DOHH2 (cell line): ENCODE data around the gene SSMEM1.

ENCODE experiments used
- H3F3A ChIP-seq: fragments of 200-600 bp; sonication (generic), shearing (Covaris generic); 2 replicates; pipeline ENCODE4 v1.6.0; 2016; ENCODE audit warnings: antibody characterized with exemption, mild to moderate bottlenecking; ENCODE audit not compliant: control insufficient read depth, insufficient read depth
- H3K27ac ChIP-seq: fragments of 200-600 bp; sonication (generic); 2 replicates; pipeline ENCODE4 v1.5.1; 2014; ENCODE audit warnings: low read depth, mild to moderate bottlenecking, low read length, moderate library complexity
- H3K27me3 ChIP-seq: fragments of 200-600 bp; sonication (generic); 2 replicates; pipeline ENCODE4 v1.6.1; 2014; ENCODE audit warnings: mild to moderate bottlenecking, low read length, mixed read lengths; ENCODE audit not compliant: control insufficient read depth
- H3K36me3 ChIP-seq: fragments of 200-600 bp; sonication (generic); 2 replicates; pipeline ENCODE4 v1.6.1; 2014; ENCODE audit warnings: mild to moderate bottlenecking, low read length, moderate library complexity, mixed read lengths; ENCODE audit not compliant: control insufficient read depth
- H3K4me1 ChIP-seq: fragments of 200-600 bp; sonication (generic); 2 replicates; pipeline ENCODE4 v1.6.1; 2014; ENCODE audit warnings: mild to moderate bottlenecking, low read length, mixed read lengths; ENCODE audit not compliant: control insufficient read depth
- H3K4me2 ChIP-seq: fragments of 200-600 bp; sonication (generic); 2 replicates; pipeline ENCODE4 v1.6.0; 2014; ENCODE audit warnings: mild to moderate bottlenecking, low read length, moderate library complexity
- H3K4me3 ChIP-seq: fragments of 200-600 bp; sonication (generic); 2 replicates; pipeline ENCODE4 v1.5.1; 2014; ENCODE audit warnings: mild to moderate bottlenecking, low read length, mixed read lengths
- H3K79me2 ChIP-seq: fragments of 200-600 bp; sonication (generic); 2 replicates; pipeline ENCODE4 v1.6.1; 2014; ENCODE audit warnings: mild to moderate bottlenecking, low read length, mixed read lengths; ENCODE audit not compliant: control insufficient read depth
- H3K9me2 ChIP-seq: fragments of 200-600 bp; sonication (generic); replicated peaks from 2 replicates; pipeline ENCODE4 v1.6.1; 2014; ENCODE audit warnings: mild to moderate bottlenecking, low read length, mixed read lengths; ENCODE audit not compliant: control insufficient read depth
- H3K9me3 ChIP-seq: fragments of 200-600 bp; sonication (generic); 2 replicates; pipeline ENCODE4 v1.6.1; 2014; ENCODE audit warnings: antibody characterized with exemption, low read length, mixed read lengths; ENCODE audit not compliant: control insufficient read depth, insufficient read depth
- H4K20me1 ChIP-seq: fragments of 200-600 bp; sonication (generic); 2 replicates; pipeline ENCODE4 v1.6.0; 2014; ENCODE audit warnings: low read depth, mild to moderate bottlenecking, antibody characterized with exemption, low read length, moderate library complexity; ENCODE audit not compliant: control insufficient read depth, insufficient read depth
- CTCF ChIP-seq: fragments of 200-600 bp; sonication (generic); IDR thresholded peaks from one replicate; pipeline ENCODE4 v1.5.1; 2014; ENCODE audit warnings: antibody characterized with exemption, mild to moderate bottlenecking, low read depth, low read length; ENCODE audit not compliant: poor library complexity, severe bottlenecking
- EZH2phosphoT487 ChIP-seq: fragments of 200-600 bp; sonication (generic); IDR thresholded peaks from 2 replicates; pipeline ENCODE4 v1.6.1; 2017; ENCODE audit warnings: borderline replicate concordance, mild to moderate bottlenecking, antibody characterized with exemption, low read length, moderate library complexity, mixed read lengths

Gene SSMEM1

GRCh38 chr7:130162196-130162595, 45.5 kb upstream of the SSMEM1 start:
- Histone ChIP-seq H3F3A (peaks cover 14% of the 10 kb centered on the region; the same call in 1 of the 2 replicates), H3K4me1 (no peaks in the 10 kb centered on the region), H3K4me2 (no peak overlapping the region), H3K79me2 (no peaks in the 10 kb centered on the region), H3K36me3 (peaks cover 71% of the 10 kb centered on the region), H3K9me2 (no peaks in the 10 kb centered on the region), H3K9me3 (no peaks in the 10 kb centered on the region), H3K4me3 (no peak overlapping the region), H3K27ac (no peak overlapping the region), H4K20me1 (no peaks in the 10 kb centered on the region), H3K27me3 (no peaks in the 10 kb centered on the region)
- TF ChIP-seq EZH2phosphoT487, result no peak
- TF ChIP-seq CTCF, result no peak

GRCh38 chr7:130174237-130174959, 33.3 kb upstream of the SSMEM1 start:
- no peak overlapping the region for H3K4me2 ChIP-seq
- H3K9me2 ChIP-seq, result no peaks in the 10 kb centered on the region
- no peaks in the 10 kb centered on the region for H3K27me3 ChIP-seq
- H3K4me1 ChIP-seq, result no peaks in the 10 kb centered on the region
- H3K4me3 ChIP-seq, result no peak overlapping the region
- H3K79me2 ChIP-seq, result no peaks in the 10 kb centered on the region
- peaks cover 75% of the 10 kb centered on the region for H3K36me3 ChIP-seq
- TF ChIP-seq EZH2phosphoT487, result no peak
- TF ChIP-seq CTCF, result no peak
- no peaks in the 10 kb centered on the region for H3K9me3 ChIP-seq
- no peaks in the 10 kb centered on the region for H4K20me1 ChIP-seq
- H3K27ac ChIP-seq, result no peak overlapping the region
- no peaks in the 10 kb centered on the region; the same call in 1 of the 2 replicates for H3F3A ChIP-seq

- Histone ChIP-seq H3K27me3 (no peaks in the 10 kb centered on the region), H3K4me3 (no peak overlapping the region), H3K36me3 (peaks cover 82% of the 10 kb centered on the region), H3F3A (no peaks in the 10 kb centered on the region; the same call in 1 of the 2 replicates), H3K27ac (no peak overlapping the region), H3K4me2 (no peak overlapping the region), H3K4me1 (no peaks in the 10 kb centered on the region), H3K79me2 (no peaks in the 10 kb centered on the region), H4K20me1 (no peaks in the 10 kb centered on the region), H3K9me2 (no peaks in the 10 kb centered on the region), H3K9me3 (no peaks in the 10 kb centered on the region)
- no peak for TF ChIP-seq CTCF
- TF ChIP-seq EZH2phosphoT487, result no peak
Measured at GRCh38 chr7:130178251-130178650, 29.4 kb upstream of the SSMEM1 start.
